GM12872 (cell line): ENCODE measurements around the gene GLYATL2.

Source experiments
- TF ChIP-seq, protein P1 (sequence below): IDR thresholded peaks from 3 replicates; pipeline ENCODE4 v1.5.1; 2011; ENCODE audit warnings: low read depth, mild to moderate bottlenecking, low read length, moderate library complexity; ENCODE audit not compliant: insufficient read depth

The GLYATL2 gene

GRCh38 chr11:58830673-58831301 is 13.7 kb downstream of the GLYATL2 start:
- TF ChIP-seq, protein P1, sequence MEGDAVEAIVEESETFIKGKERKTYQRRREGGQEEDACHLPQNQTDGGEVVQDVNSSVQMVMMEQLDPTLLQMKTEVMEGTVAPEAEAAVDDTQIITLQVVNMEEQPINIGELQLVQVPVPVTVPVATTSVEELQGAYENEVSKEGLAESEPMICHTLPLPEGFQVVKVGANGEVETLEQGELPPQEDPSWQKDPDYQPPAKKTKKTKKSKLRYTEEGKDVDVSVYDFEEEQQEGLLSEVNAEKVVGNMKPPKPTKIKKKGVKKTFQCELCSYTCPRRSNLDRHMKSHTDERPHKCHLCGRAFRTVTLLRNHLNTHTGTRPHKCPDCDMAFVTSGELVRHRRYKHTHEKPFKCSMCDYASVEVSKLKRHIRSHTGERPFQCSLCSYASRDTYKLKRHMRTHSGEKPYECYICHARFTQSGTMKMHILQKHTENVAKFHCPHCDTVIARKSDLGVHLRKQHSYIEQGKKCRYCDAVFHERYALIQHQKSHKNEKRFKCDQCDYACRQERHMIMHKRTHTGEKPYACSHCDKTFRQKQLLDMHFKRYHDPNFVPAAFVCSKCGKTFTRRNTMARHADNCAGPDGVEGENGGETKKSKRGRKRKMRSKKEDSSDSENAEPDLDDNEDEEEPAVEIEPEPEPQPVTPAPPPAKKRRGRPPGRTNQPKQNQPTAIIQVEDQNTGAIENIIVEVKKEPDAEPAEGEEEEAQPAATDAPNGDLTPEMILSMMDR = no peak

DNA sequence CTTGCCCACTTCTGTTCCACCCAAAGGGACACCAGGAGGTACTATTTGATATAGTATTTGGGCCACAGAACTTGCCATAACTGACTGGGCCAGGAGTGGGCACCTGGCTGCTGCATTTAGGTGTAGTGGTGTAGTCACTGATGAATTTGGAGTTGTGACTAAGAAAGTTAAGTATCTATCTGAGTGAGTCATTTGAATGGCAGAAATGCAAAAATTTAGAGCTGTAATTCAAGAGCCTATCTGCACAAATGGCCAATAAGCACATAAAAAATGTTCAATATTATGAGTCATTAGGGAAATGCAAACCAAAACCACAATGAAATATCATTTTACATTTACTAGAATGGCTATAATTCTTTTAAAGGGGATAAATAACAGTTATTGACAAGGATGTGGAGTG is 14.7 kb downstream of the GLYATL2 start:
- TF ChIP-seq, protein P1 = no peak

DNA sequence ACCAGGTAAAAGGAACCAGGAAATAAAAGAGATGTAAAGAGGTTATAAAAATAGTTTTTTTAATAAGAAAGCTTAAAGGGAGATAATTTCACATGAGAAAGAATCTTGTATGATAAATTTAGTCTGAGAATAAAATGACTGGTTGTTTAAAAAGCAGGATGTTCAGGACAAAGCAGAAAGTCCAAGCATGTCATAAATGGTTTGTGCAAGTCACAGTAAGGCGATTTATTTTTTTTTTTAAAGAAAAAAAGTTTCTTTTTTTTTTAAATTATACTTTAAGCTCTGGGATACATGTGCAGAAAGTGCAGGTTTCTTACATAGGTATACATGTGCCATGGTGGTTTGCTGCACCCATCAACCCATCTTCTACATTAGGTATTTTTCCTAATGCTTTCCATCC is 30.8 kb downstream of the GLYATL2 start:
- TF ChIP-seq, protein P1 = no peak

DNA sequence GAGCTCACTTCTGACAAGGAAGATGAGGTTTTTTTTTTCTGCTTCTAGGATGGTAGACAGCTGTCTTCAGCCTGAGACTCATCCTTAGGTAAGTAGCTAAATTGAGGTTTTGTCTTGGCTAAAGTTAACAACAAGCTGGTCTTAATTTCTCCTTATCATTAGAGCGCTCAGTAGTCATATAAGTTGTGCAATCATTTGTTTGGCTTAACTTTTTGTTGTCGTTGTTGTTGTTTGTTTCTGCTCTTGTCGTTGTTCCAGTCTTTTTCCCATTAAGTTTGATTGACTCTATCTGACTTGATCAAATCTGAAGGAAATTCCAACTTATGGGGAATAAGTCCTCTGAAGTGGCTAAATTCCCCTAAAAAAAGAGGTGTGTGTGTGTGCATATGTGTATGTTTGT is 33.0 kb downstream of the GLYATL2 start:
- TF ChIP-seq, protein P1 = no peak

DNA sequence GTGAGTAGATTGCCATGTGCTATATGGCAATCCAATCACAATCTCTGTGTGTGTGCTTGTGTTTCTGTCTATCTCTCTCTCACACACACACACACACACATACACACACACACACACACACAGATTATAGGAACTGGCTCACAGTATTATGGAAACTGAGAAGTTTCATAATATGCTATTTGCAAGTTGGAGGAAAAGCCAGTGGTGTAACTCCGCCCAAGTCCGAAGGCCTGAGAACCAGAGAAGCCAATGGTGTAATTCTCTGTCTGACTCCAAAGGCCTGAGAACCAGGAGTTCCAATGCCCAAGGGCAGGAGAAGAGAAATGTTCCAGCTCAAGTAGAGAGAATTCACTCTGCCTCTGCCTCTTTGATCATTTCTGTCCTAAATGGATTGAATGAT is 37.2 kb downstream of the GLYATL2 start:
- TF ChIP-seq, protein P1 = no peak

- TF ChIP-seq, protein P1 = no peak
Measured at GRCh38 chr11:58805065-58805464, 39.4 kb downstream of the GLYATL2 start.

DNA sequence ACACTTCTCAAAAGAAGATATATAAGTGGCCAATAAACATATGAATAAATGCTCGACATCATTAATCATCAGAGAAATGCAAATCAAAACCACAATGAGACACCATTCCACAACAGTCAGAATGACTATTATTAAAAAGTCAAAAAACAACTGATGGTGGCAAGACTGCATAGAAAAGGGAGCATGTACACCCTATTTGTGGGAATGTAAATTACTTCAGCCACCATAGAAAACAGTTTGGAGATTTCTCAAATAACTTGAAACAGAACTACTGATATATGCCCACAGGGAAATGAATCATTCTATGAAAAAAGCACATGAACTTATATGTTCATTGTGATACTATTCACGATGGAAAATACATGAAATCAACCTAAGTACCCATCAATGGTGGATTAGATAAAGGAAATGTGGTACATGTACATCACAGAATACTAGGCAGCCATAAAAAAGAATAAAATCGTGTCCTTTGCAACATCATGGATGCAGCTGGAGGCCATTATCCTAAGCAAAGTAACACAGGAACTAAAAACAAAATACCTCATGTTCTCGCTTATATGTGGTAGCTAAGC is 42.4 kb downstream of the GLYATL2 start:
- TF ChIP-seq, protein P1 = no peak
